Neural crest cell (in vitro differentiated cells): ENCODE results near the gene SHISA7. TPM values are rescaled to one million over a fixed set of nuclear protein-coding genes. Genes with fewer than 3 reads are reported as not detected.

Source experiments
- DNase-seq: peaks from one replicate; pipeline ENCODE4 v3.0.0; 2021; ENCODE audit warnings: low read depth, mixed read lengths, low spot score
- H3K27ac Mint-ChIP-seq: one replicate; pipeline ENCODE4 v1.8.0; 2021; ENCODE audit warnings: mild to moderate bottlenecking, mixed read lengths; ENCODE audit not compliant: unreplicated experiment
- H3K27me3 Mint-ChIP-seq: 2 replicates; pipeline ENCODE4 v1.8.0; 2021; ENCODE audit warnings: low read depth, mild to moderate bottlenecking, mixed read lengths
- H3K36me3 Mint-ChIP-seq: 2 replicates; pipeline ENCODE4 v1.8.0; 2021; ENCODE audit warnings: low read depth, mild to moderate bottlenecking, mixed read lengths
- H3K4me1 Mint-ChIP-seq: 2 replicates; pipeline ENCODE4 v1.8.0; 2021; ENCODE audit warnings: mixed read lengths
- H3K4me3 Mint-ChIP-seq: one replicate; pipeline ENCODE4 v1.8.0; 2021; ENCODE audit warnings: mild to moderate bottlenecking, mixed read lengths
- H3K9me3 Mint-ChIP-seq: 2 replicates; pipeline ENCODE4 v1.8.0; 2021; ENCODE audit warnings: mixed read lengths
- CTCF ChIP-seq: fragments of 200-600 bp; sonication (generic); conservative IDR thresholded peaks from 2 replicates; pipeline ENCODE4 v1.5.0; 2021; ENCODE audit warnings: antibody characterized with exemption, mild to moderate bottlenecking
- long read RNA-seq: library from polyadenylated mRNA; unstranded; transcript quantifications from one replicate; pipeline ENCODE4 v2.0.0, GENCODE V29; 2020
- total RNA-seq: library from RNA; stranded (reverse); gene quantifications from 2 replicates; pipeline ENCODE4 v1.2.1, GENCODE V29; 2021

The SHISA7 gene
- 0.54 and 0.59 TPM in 2 replicates for total RNA-seq
- long read RNA-seq = 0 reads

GRCh38 chr19:55443045-55443823 is at the start of gene SHISA7:
TSS of gene SHISA7 (minus strand) at chr19:55443300. CDS start at chr19:55442863, 437 bp downstream.
- H3K4me1 Mint-ChIP-seq = peaks cover 10% of the 10 kb centered on the region
- H3K36me3 Mint-ChIP-seq = peaks cover 4% of the 10 kb centered on the region
- H3K9me3 Mint-ChIP-seq = no peaks in the 10 kb centered on the region
- no peak for DNase-seq
- peaks cover 82% of the 10 kb centered on the region for H3K27me3 Mint-ChIP-seq
- H3K27ac Mint-ChIP-seq = no peak within 1 kb of the TSS
- TF ChIP-seq CTCF = no peak
- no peak within 1 kb of the TSS for H3K4me3 Mint-ChIP-seq

GRCh38 chr19:55492362-55492944 is 49.4 kb upstream of the SHISA7 start:
- Mint-ChIP-seq H3K4me3 (peak overlapping the region; percentile 39), H3K9me3 (no peaks in the 10 kb centered on the region), H3K4me1 (peaks cover 7% of the 10 kb centered on the region), H3K27ac (no peak overlapping the region), H3K36me3 (no peaks in the 10 kb centered on the region), H3K27me3 (peaks cover 4% of the 10 kb centered on the region)
- TF ChIP-seq CTCF = no peak
- DNase-seq = no peak

GRCh38 chr19:55491546-55492360 is 48.7 kb upstream of the SHISA7 start:
- DNase-seq = no peak
- Mint-ChIP-seq H3K27ac (no peak overlapping the region), H3K4me1 (peaks cover 14% of the 10 kb centered on the region), H3K36me3 (no peaks in the 10 kb centered on the region), H3K9me3 (no peaks in the 10 kb centered on the region), H3K4me3 (peak overlapping the region; percentile 39), H3K27me3 (peaks cover 4% of the 10 kb centered on the region)
- TF ChIP-seq CTCF = no peak

GRCh38 chr19:55490478-55491432 is 47.7 kb upstream of the SHISA7 start:
- DNase-seq = no peak
- H3K9me3 Mint-ChIP-seq = no peaks in the 10 kb centered on the region
- peaks cover 7% of the 10 kb centered on the region for H3K27me3 Mint-ChIP-seq
- H3K4me1 Mint-ChIP-seq = peaks cover 19% of the 10 kb centered on the region
- H3K27ac Mint-ChIP-seq = no peak overlapping the region
- TF ChIP-seq CTCF = no peak
- H3K4me3 Mint-ChIP-seq = no peak overlapping the region
- no peaks in the 10 kb centered on the region for H3K36me3 Mint-ChIP-seq
